ENCODE results near the gene ADPRS. TPM values are rescaled to one million over a fixed set of nuclear protein-coding genes. Genes with fewer than 3 reads are reported as not detected.

Gene ADPRS
- total and polyA plus RNA-seq, 2 experiments from 2014 or later = 22.6 to 46.6 TPM

DNA sequence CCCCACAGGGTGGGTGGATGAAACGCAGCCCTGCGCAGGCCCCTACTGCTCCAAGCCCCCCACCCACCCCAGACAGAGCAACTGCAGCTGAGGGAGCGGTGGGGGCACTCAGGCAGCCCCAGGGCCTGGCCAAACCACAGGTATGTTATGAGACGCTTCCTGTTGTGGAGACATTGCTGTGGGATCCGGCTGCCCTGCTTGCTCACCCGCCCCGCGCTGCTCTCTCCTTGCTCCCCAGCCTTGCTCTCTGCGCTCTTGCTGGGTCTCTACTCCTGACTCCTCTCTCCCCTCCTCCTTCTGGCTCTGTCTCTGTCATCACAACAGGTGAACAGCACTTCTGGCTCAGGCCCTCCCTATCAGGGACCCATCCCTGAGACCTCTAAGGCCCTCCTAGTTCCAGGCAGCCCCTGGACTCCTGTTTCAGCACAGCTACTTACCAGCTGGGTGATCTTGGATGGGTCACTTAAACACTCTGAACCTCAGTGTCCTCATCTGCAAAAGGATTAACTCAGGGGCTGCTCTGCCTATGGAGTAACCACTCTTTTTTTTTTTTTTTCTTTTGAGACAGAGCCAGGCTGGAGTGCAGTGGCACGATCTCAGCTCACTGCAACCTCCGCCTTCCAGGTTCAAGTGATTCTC is 20.5 kb downstream of the ADPRS start:
- no peak for TF ChIP-seq ZNF114 (CRISPR knock-in tag; IDR thresholded peaks at IDR 0.05)
- TF ChIP-seq, protein P1, sequence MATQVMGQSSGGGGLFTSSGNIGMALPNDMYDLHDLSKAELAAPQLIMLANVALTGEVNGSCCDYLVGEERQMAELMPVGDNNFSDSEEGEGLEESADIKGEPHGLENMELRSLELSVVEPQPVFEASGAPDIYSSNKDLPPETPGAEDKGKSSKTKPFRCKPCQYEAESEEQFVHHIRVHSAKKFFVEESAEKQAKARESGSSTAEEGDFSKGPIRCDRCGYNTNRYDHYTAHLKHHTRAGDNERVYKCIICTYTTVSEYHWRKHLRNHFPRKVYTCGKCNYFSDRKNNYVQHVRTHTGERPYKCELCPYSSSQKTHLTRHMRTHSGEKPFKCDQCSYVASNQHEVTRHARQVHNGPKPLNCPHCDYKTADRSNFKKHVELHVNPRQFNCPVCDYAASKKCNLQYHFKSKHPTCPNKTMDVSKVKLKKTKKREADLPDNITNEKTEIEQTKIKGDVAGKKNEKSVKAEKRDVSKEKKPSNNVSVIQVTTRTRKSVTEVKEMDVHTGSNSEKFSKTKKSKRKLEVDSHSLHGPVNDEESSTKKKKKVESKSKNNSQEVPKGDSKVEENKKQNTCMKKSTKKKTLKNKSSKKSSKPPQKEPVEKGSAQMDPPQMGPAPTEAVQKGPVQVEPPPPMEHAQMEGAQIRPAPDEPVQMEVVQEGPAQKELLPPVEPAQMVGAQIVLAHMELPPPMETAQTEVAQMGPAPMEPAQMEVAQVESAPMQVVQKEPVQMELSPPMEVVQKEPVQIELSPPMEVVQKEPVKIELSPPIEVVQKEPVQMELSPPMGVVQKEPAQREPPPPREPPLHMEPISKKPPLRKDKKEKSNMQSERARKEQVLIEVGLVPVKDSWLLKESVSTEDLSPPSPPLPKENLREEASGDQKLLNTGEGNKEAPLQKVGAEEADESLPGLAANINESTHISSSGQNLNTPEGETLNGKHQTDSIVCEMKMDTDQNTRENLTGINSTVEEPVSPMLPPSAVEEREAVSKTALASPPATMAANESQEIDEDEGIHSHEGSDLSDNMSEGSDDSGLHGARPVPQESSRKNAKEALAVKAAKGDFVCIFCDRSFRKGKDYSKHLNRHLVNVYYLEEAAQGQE (IDR thresholded peaks at IDR 0.05; ENCODE audit: unreplicated experiment) = no peak
- no peak for TF ChIP-seq STAT1 (IDR thresholded peaks at IDR 0.05; ENCODE audit: unreplicated experiment)
- Mint-ChIP-seq H3K27ac (no peak overlapping the region), H3K9me3 (no peaks in the 10 kb centered on the region), H3K4me3 (no peak overlapping the region), H3K4me1 (no peaks in the 10 kb centered on the region; the same call in 2 of the 3 replicates), H3K27me3 (ENCODE audit: insufficient read depth, low read depth, poor library complexity) (peaks cover 7% of the 10 kb centered on the region), H3K36me3 (ENCODE audit: low read depth) (no peaks in the 10 kb centered on the region; the same call in 2 of the 3 replicates)
- no peaks in the 10 kb centered on the region for H3K79me2 ChIP-seq (replicated peaks; ENCODE audit: insufficient read depth)
- H3K4me2 ChIP-seq = no peak overlapping the region
- no peak overlapping the region for H3K27ac ChIP-seq (ENCODE audit: low read depth)
- DNase-seq (ENCODE audit: low spot score) (no peak), ATAC-seq (peak; percentile 27; the same call in 2 of the 3 replicates)
- no peaks in the 10 kb centered on the region for H3K9me2 ChIP-seq (ENCODE audit: insufficient read depth)
- no peaks in the 10 kb centered on the region for H3F3A ChIP-seq (replicated peaks; ENCODE audit: low read depth)
- H3K27me3 ChIP-seq (ENCODE audit: insufficient read depth) = no peaks in the 10 kb centered on the region
- no peaks in the 10 kb centered on the region for H3K4me1 ChIP-seq (ENCODE audit: insufficient read depth)
- H4K20me1 ChIP-seq (replicated peaks; ENCODE audit: insufficient read depth) = no peaks in the 10 kb centered on the region
- H3K4me3 ChIP-seq = no peak overlapping the region
- no peak overlapping the region for H2AFZ ChIP-seq
- no peaks in the 10 kb centered on the region for H3K36me3 ChIP-seq (ENCODE audit: insufficient read depth)

DNA sequence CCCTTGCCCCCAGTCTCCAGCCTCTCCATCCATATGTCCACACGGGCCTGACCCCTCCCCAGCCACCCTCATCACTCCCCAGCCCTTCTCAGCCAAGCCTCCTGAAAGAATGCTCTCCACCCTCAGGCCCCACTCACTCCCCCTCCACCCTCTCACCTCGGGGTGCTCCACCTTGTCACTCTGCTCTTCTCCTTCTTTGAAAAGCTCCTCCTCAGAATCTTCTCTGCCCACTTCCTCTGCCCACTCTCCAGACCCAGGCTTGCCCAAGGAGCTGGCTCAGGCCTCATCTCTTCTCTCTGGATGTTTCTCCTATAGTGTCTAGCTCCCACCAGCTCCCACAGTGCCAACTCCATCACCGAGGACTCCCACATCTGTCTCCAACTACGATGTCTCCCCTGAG is 22.5 kb downstream of the ADPRS start:
- Histone ChIP-seq H3K36me3 (ENCODE audit: insufficient read depth) (no peaks in the 10 kb centered on the region), H3K27me3 (ENCODE audit: insufficient read depth) (no peaks in the 10 kb centered on the region), H3K4me1 (ENCODE audit: insufficient read depth) (no peaks in the 10 kb centered on the region), H3K4me3 (no peak overlapping the region), H3K27ac (ENCODE audit: low read depth) (no peak overlapping the region), H3F3A (replicated peaks; ENCODE audit: low read depth) (no peaks in the 10 kb centered on the region), H4K20me1 (replicated peaks; ENCODE audit: insufficient read depth) (no peaks in the 10 kb centered on the region), H2AFZ (no peak overlapping the region), H3K4me2 (no peak overlapping the region), H3K79me2 (replicated peaks; ENCODE audit: insufficient read depth) (no peaks in the 10 kb centered on the region), H3K9me2 (ENCODE audit: insufficient read depth) (no peaks in the 10 kb centered on the region)
- Mint-ChIP-seq H3K36me3 (ENCODE audit: low read depth) (no peaks in the 10 kb centered on the region; the same call in 2 of the 3 replicates), H3K27ac (no peak overlapping the region), H3K4me3 (no peak overlapping the region), H3K27me3 (ENCODE audit: insufficient read depth, low read depth, poor library complexity) (peaks cover 5% of the 10 kb centered on the region), H3K4me1 (no peaks in the 10 kb centered on the region; the same call in 2 of the 3 replicates), H3K9me3 (no peaks in the 10 kb centered on the region)
- no peak for TF ChIP-seq NANOG (IDR thresholded peaks at IDR 0.05; ENCODE audit: borderline replicate concordance)
- TF ChIP-seq, protein P2, sequence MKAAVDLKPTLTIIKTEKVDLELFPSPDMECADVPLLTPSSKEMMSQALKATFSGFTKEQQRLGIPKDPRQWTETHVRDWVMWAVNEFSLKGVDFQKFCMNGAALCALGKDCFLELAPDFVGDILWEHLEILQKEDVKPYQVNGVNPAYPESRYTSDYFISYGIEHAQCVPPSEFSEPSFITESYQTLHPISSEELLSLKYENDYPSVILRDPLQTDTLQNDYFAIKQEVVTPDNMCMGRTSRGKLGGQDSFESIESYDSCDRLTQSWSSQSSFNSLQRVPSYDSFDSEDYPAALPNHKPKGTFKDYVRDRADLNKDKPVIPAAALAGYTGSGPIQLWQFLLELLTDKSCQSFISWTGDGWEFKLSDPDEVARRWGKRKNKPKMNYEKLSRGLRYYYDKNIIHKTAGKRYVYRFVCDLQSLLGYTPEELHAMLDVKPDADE (IDR thresholded peaks at IDR 0.05) = no peak
- TF ChIP-seq, protein P3, sequence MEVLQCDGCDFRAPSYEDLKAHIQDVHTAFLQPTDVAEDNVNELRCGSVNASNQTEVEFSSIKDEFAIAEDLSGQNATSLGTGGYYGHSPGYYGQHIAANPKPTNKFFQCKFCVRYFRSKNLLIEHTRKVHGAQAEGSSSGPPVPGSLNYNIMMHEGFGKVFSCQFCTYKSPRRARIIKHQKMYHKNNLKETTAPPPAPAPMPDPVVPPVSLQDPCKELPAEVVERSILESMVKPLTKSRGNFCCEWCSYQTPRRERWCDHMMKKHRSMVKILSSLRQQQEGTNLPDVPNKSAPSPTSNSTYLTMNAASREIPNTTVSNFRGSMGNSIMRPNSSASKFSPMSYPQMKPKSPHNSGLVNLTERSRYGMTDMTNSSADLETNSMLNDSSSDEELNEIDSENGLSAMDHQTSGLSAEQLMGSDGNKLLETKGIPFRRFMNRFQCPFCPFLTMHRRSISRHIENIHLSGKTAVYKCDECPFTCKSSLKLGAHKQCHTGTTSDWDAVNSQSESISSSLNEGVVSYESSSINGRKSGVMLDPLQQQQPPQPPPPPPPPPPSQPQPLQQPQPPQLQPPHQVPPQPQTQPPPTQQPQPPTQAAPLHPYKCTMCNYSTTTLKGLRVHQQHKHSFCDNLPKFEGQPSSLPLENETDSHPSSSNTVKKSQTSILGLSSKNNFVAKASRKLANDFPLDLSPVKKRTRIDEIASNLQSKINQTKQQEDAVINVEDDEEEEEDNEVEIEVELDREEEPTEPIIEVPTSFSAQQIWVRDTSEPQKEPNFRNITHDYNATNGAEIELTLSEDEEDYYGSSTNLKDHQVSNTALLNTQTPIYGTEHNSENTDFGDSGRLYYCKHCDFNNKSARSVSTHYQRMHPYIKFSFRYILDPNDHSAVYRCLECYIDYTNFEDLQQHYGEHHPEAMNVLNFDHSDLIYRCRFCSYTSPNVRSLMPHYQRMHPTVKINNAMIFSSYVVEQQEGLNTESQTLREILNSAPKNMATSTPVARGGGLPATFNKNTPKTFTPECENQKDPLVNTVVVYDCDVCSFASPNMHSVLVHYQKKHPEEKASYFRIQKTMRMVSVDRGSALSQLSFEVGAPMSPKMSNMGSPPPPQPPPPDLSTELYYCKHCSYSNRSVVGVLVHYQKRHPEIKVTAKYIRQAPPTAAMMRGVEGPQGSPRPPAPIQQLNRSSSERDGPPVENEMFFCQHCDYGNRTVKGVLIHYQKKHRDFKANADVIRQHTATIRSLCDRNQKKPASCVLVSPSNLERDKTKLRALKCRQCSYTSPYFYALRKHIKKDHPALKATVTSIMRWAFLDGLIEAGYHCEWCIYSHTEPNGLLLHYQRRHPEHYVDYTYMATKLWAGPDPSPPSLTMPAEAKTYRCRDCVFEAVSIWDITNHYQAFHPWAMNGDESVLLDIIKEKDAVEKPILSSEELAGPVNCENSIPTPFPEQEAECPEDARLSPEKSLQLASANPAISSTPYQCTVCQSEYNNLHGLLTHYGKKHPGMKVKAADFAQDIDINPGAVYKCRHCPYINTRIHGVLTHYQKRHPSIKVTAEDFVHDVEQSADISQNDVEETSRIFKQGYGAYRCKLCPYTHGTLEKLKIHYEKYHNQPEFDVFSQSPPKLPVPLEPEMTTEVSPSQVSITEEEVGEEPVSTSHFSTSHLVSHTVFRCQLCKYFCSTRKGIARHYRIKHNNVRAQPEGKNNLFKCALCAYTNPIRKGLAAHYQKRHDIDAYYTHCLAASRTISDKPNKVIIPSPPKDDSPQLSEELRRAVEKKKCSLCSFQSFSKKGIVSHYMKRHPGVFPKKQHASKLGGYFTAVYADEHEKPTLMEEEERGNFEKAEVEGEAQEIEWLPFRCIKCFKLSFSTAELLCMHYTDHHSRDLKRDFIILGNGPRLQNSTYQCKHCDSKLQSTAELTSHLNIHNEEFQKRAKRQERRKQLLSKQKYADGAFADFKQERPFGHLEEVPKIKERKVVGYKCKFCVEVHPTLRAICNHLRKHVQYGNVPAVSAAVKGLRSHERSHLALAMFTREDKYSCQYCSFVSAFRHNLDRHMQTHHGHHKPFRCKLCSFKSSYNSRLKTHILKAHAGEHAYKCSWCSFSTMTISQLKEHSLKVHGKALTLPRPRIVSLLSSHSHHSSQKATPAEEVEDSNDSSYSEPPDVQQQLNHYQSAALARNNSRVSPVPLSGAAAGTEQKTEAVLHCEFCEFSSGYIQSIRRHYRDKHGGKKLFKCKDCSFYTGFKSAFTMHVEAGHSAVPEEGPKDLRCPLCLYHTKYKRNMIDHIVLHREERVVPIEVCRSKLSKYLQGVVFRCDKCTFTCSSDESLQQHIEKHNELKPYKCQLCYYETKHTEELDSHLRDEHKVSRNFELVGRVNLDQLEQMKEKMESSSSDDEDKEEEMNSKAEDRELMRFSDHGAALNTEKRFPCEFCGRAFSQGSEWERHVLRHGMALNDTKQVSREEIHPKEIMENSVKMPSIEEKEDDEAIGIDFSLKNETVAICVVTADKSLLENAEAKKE (CRISPR knock-in tag; IDR thresholded peaks at IDR 0.05) = no peak
- DNase-seq (ENCODE audit: low spot score) (no peak), ATAC-seq (no peak)

All from GM23338 (cell line).